22Rv1 (cell line): ENCODE data around the gene DNPEP.

Experiments used
- CTCF ChIP-seq: fragments of 450-650 bp; IDR thresholded peaks from 2 replicates; pipeline ENCODE4 v1.5.1; 2017; ENCODE audit warnings: mild to moderate bottlenecking
- ZFX ChIP-seq: fragments of 450-650 bp; IDR thresholded peaks from 2 replicates; pipeline ENCODE4 v1.6.1; 2017; ENCODE audit warnings: antibody characterized with exemption, borderline replicate concordance

DNA sequence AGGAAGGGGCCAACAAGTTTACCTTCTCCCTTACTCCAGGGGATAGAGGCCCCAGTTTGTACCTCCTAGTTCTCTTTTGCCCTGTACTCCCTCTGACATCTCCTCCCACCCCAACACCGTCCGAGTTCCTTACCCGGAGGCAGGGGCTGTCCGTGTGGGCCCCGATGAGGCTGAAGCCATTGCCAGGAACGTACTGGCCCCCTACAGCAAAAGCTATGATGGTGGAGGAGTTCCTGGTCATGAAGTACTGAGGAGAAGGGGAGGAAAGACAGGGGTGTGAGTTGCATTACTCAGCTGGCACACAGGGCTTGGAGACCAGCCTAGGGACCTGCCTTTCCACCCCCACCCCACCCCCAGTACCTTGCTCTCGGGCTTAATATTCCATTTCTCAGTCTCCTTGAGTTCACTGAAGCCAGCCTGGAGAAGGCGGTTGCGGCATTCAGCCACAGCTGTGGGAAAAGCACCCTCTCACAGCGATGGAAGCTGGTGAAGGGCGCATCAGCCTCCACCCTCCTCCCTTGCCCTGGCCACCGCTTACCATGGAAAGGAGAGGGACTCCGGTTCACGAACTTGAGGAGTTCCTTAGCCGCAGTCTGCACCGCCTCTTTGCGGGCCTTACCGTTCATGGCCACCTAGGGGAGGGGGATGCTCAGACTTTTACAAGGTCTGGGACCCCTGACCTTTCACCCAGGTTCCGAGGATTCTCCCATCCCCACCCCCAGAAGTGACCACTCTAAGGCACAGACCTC lies 1.0 kb downstream of the DNPEP start:
- TF ChIP-seq CTCF (no peak), ZFX (no peak)
